ENCODE data around the gene NUP43. TPM values are rescaled to one million over a fixed set of nuclear protein-coding genes. Genes with fewer than 3 reads are reported as not detected.

Gene NUP43, protein sequence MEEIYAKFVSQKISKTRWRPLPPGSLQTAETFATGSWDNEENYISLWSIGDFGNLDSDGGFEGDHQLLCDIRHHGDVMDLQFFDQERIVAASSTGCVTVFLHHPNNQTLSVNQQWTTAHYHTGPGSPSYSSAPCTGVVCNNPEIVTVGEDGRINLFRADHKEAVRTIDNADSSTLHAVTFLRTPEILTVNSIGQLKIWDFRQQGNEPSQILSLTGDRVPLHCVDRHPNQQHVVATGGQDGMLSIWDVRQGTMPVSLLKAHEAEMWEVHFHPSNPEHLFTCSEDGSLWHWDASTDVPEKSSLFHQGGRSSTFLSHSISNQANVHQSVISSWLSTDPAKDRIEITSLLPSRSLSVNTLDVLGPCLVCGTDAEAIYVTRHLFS
- total RNA-seq, result 28.7 and 39.2 TPM in 2 replicates

GRCh38 chr6:149746147-149746946 lies at the start of gene NUP43:
Gene NUP43 (minus strand): TSS chr6:149746529. CDS start chr6:149746495, 34 bp downstream.

DNA sequence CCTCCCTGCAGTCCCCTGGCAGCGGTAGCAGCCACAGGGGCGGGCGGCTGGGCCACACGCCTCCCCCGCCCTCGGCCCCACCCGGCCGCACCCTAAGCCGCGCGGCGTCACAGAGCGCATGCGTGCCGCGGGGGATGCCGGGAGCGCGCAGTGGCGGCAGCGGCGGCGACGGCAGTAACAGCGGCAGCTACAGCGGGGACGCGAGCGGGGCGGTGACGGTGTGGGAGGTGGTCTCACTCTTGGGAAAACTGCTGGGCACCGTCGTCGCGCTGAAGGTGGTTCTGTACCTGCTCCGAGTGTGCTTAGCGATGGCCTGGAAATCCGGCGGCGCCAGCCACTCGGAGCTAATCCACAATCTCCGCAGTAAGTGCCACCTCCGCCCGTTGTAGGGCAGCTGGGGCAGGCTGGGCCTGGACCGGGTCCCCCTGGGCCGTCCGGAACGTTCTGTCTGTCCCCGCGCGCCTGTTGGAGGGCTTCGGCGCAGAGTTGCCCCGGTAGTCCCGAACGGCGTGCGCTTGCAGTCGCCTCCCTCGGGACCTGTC lies 3.3 kb upstream of the NUP43 start, which contains the start of gene PCMT1:
TSS of gene PCMT1 (plus strand) at position 148 of the 542 bp plus-strand sequence. CDS start at position 309, 161 bp downstream.

GRCh38 chr6:149717588-149718458 lies 28.5 kb downstream of the NUP43 start, which contains the start of gene LATS1:
Gene LATS1 (minus strand): TSS chr6:149718101. CDS start chr6:149702126, 15,975 bp downstream.

Other genes starting within 250 kb of the NUP43 start
- 44.9 and 45.2 TPM in 2 replicates for gene PPIL4, start 200.5 kb downstream of the NUP43 start, total RNA-seq
- 39.7 and 68.0 TPM in 2 replicates for gene GINM1, start 180.2 kb downstream of the NUP43 start, total RNA-seq
- 35.5 and 41.4 TPM in 2 replicates for gene KATNA1, start 97.8 kb downstream of the NUP43 start, total RNA-seq
- 8.5 TPM in 2 replicates for gene LATS1, start 28.4 kb downstream of the NUP43 start, total RNA-seq
- 128 and 272 TPM in 2 replicates for gene PCMT1, start 3.2 kb upstream of the NUP43 start, total RNA-seq
- 93.3 and 125 TPM in 2 replicates for gene LRP11, start 117.8 kb upstream of the NUP43 start, total RNA-seq
- gene RAET1E, start 151.6 kb upstream of the NUP43 start, total RNA-seq, result 0.11 TPM in 1 of 2 replicates, not detected in the other
- gene RAET1G, start 176.6 kb upstream of the NUP43 start, total RNA-seq, result 0.44 and 1.1 TPM in 2 replicates
- gene ULBP2, start 195.5 kb upstream of the NUP43 start, total RNA-seq, result 2.6 and 4.1 TPM in 2 replicates
- 0.12 and 0.22 TPM in 2 replicates for gene ULBP1, start 217.4 kb upstream of the NUP43 start, total RNA-seq

Data from uterine smooth muscle cell (primary cell).